ENCODE measurements around the gene MSH5.
A peak's percentile ranks its signal among the peaks of the same experiment; 100 is the strongest.
"Not testable (repeated sequence)": the region's sequence is repeated elsewhere in the genome, so short reads cannot be mapped to it uniquely, and the experiment has no call there.

MSH5 gene

GRCh38 chr6:31778999-31779885 lies 39.4 kb downstream of the MSH5 start:
- DNase-seq (ENCODE audit: low read depth in 2 of 2) = no peak

GRCh38 chr6:31779908-31780307 lies 40.1 kb downstream of the MSH5 start:
- DNase-seq (ENCODE audit: low read depth in 2 of 2) = no peak

- DNase-seq (ENCODE audit: low read depth in 2 of 2) = no peak
Measured at GRCh38 chr6:31780507-31781243, 40.9 kb downstream of the MSH5 start.

GRCh38 chr6:31781244-31782125 lies 41.7 kb downstream of the MSH5 start:
- DNase-seq (ENCODE audit: low read depth in 2 of 2) = no peak

- DNase-seq (ENCODE audit: low read depth in 2 of 2) = no peak
Measured at GRCh38 chr6:31782126-31782855, 42.5 kb downstream of the MSH5 start.

- no peak for DNase-seq (ENCODE audit: low read depth in 2 of 2)
Measured at GRCh38 chr6:31784098-31784925, 44.5 kb downstream of the MSH5 start.

GRCh38 chr6:31785475-31785874 lies 45.7 kb downstream of the MSH5 start:
- no peak for DNase-seq (ENCODE audit: low read depth in 2 of 2)

GRCh38 chr6:31791324-31792089 lies 51.7 kb downstream of the MSH5 start:
- DNase-seq (ENCODE audit: low read depth in 2 of 2) = peak in 1 of 2 donors; percentile 31

GRCh38 chr6:31792090-31792374 lies 52.2 kb downstream of the MSH5 start:
- no peak for DNase-seq (ENCODE audit: low read depth in 2 of 2)

- DNase-seq (ENCODE audit: low read depth in 2 of 2) = no peak
Measured at GRCh38 chr6:31792761-31793171, 53.0 kb downstream of the MSH5 start.

- not testable (repeated sequence) for DNase-seq (ENCODE audit: low read depth in 2 of 2)
Measured at GRCh38 chr6:31793927-31794245, 54.1 kb downstream of the MSH5 start.

- no peak for DNase-seq (ENCODE audit: low read depth in 2 of 2)
Measured at GRCh38 chr6:31794294-31794865, 54.6 kb downstream of the MSH5 start.

- DNase-seq (ENCODE audit: low read depth in 2 of 2) = no peak
Measured at GRCh38 chr6:31794866-31795615, 55.2 kb downstream of the MSH5 start.

GRCh38 chr6:31795616-31796298 lies 56.0 kb downstream of the MSH5 start, which contains the start of gene VARS1:
TSS of gene VARS1 (minus strand) at chr6:31795752. CDS start at chr6:31795217, 535 bp downstream.
- DNase-seq (ENCODE audit: low read depth in 2 of 2) = peak; percentile 73 to 76

GRCh38 chr6:31796993-31797385 lies 57.2 kb downstream of the MSH5 start:
- DNase-seq (ENCODE audit: low read depth in 2 of 2) = no peak

GRCh38 chr6:31797588-31797987 lies 57.8 kb downstream of the MSH5 start:
- no peak for DNase-seq (ENCODE audit: low read depth in 2 of 2)

GRCh38 chr6:31799781-31800180 lies 60.0 kb downstream of the MSH5 start:
- no peak for DNase-seq (ENCODE audit: low read depth in 2 of 2)

Measured in activated CD4-positive, alpha-beta T cell treated with anti-CD3 and anti-CD28 coated beads for 24 hours (primary cell).